Measurements from ENCODE around the gene PUM1.
"Not testable (repeated sequence)": the region's sequence is repeated elsewhere in the genome, so short reads cannot be mapped to it uniquely, and the experiment has no call there.

PUM1 gene

DNA sequence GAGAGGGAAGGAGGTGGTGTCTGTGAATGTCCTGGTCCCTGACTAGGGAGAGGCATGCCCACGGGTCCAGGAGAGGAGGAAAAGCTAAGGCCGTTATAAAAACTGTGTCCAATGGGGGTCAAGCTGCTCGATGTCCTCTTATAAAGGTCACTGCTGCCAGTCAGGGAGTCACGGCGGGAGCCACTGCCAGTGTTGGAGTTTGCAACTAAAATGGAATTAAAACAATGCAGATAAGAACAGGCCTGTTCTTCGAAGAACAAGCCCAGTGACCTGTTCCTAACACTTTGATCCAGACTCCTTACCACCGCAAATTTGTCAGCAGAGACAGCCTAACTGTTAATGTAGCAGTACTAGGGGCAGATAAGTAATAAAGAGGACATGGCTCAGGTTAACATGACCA, 100.8 kb downstream of the PUM1 start:
- DNase-seq (ENCODE audit: low read depth): no peak

DNA sequence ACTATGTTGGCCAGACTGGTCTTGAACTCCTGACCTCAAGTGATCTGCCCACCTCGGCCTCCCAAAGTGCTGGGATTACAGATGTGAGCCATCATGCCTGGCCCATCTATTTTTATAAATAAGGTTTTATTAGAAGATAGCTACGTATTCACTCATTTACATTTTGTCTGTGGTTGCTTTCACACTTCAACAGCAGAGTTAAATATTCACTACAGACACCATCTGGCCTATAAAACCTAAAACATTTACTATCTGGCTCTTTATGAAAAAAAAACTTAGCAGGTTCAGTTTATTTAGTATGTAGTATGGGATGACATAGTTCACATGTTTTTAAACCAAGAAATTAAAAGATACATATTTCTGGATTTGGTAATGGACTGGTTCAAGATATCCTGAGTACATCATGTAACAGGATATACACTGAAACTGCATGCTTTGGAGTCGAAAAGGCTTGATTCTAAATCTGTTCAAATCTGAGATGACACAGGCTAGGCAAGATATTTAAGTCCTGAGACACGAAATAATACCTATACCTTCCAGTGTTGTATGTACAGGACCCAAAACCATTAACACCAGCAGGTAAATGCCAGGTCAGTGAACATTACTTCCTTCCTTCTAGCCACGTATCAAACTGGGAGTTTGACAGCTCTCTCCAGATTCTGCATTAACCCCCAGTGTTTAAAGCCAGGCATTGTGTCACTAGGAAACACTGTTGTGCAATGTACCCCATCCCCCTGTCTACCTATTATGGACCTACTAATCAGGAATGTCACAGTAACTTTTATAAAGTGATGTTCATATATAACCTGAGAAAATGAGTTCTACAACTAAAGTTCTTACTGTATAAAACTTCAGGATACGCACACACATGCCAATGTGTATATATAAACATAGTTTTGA, 102.7 kb downstream of the PUM1 start:
- no peak for DNase-seq (ENCODE audit: low read depth)

DNA sequence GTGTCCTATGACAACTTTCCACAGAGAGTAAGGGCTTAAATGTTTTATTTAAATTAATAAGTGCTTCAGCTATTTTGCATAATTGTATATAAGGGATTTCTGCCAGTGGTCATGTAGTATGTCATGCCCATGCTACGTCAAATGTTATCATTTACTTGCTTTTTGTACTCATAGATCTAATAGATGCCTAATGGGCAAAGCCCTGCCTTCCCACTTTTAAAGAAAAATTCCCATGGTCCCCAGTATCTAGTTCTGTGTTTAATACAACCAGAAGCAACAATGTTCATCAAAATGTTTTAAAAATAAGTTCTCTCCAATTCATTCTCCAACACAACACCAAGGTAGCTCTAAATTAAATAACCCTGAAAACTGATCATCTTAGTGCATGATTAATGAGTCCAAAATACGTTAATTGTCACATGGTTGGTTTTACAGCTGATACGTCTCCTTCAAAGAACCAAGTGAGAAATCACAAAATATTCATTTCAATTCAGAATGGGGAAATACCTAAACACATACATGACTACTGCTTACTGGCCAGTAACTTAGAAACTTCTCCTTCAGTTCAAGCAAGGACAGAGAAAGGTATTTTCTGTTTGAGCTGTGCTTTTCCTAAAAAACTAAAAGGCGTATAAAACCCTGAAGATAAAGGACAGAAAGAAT, 107.8 kb downstream of the PUM1 start:
- no peak for DNase-seq (ENCODE audit: low read depth)

- DNase-seq (ENCODE audit: low read depth): no peak
Observed at GRCh38 chr1:30955448-30956015, 110.0 kb downstream of the PUM1 start.

DNA sequence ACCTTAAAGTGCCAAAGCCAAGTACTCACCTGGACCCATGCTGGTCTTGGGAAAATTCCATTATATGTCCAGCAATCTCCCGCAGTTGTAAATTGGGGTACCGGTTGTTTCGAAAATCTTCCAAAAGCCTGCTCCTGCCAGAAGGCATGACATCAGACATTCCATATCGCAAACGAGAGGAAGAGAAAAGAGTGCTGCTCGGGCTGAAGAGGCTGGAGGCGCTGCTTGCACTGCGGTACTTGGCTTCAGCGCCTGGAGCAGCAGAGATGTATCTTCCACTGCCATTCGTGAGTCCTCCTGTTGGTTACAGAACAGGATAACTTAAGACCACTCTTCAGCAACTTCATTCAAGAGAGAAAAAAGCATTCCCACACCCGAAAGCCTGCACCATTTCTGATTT, 111.8 kb downstream of the PUM1 start:
- DNase-seq (ENCODE audit: low read depth): no peak

DNA sequence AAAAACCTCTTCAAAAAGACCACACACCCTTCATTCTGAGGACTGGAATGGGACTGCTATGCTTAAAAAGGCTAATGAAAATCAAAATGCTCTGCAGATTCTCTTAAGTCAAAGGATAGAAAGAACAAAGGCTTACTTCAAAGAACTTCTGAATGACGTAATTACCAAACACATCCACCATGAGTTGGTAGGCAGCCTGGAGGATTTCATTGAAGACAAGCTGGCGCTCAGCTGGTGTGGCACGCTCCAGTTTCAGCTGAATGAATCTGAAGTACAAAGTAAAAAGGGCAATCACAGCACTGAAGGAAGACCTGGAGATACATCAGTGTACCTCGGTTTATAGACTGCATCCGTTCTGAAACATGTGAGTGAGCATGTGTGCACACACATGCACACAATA, 113.4 kb downstream of the PUM1 start:
- no peak for DNase-seq (ENCODE audit: low read depth)

GRCh38 chr1:30950700-30951099, 114.8 kb downstream of the PUM1 start:
- no peak for DNase-seq (ENCODE audit: low read depth)

DNA sequence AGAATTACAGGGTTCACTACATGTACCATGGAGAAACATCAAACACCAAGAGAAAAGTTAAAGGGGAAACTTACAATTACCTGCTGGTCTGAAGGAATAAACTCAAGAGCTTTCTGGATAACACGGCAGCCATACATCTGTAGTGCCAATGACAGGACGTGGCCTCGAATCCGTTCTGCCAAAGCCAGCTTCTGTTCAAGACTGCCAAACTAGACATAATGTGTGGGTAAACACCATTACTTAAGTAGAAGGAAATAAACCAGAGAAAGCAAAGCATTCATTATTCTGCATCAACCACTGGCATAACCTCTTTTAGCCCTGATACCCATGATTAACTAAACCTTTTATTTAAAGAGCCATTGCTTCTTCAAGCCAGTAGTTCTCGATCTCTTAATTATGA, 115.5 kb downstream of the PUM1 start:
- no peak for DNase-seq (ENCODE audit: low read depth)

- not testable (repeated sequence) for DNase-seq (ENCODE audit: low read depth)
Observed at GRCh38 chr1:30949487-30949838, 116.1 kb downstream of the PUM1 start.

GRCh38 chr1:30948813-30949486, 116.6 kb downstream of the PUM1 start:
- DNase-seq (ENCODE audit: low read depth): not testable (repeated sequence)

- DNase-seq (ENCODE audit: low read depth): no peak
Observed at GRCh38 chr1:30948278-30948677, 117.2 kb downstream of the PUM1 start.

DNA sequence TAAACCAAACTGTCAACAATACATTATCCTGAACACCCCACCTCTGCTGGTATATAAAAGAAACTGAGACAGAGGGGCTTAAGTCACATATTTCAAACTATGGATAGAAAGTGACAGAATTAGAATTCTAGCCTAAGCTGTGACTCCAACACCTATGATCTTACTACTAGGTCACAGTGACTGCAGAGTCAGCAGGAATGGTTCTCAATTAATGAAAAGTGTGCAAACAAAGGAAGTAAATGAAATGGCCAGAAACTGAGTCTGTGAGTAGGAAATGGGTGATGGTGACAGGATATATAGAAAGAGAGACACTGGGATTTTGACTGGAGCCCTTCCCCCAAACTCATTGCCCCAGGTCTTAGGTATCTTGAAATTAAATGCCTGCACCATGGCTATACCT, 118.3 kb downstream of the PUM1 start:
- no peak for DNase-seq (ENCODE audit: low read depth)

DNA sequence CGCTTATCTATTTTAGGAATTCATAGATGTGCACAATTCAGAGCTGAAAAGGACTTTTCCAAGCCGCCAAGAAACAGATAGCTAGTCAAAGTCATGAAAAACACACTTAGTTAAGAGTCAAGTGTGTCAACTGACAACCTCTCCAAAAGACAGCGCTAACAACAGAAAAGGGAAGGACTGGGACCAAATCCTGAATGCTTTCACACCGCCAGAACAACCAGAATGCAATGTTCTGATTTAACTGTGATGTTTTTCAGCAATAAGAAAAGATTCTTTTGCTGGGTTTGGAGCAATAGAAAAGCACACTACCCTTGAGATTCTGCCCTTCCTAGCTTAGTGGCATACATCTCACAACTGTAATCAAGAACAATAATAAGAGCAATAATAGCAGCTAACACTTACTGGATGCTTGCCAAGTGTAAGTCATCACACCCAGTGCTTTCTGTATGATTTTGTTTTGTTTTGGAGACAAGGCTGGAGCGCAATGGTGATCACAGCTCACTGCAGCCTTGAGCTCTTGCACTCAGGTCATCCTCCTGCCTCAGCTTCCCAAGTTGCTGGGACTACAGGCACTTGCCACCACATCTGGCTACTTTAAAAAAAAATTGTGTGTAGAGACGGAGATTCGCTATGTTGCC, 123.1 kb downstream of the PUM1 start:
- no peak for DNase-seq (ENCODE audit: low read depth)

DNA sequence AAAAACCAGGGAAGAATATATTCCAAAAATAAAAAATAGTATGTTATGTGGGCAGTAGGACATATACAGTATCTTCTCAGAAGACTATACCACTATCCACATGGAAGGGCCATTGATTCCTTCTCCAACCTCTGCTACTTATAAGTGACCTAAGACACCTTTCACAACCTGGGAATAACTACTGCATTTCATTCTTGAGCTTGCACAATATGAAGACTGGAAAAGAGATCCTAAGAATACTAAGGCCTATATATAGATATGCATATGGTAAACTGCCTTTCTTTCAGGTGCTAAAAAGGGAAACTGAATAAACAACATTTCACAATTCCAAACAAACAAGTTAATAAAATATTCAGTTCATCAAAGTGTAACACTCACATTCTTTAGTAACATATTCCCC, 125.0 kb downstream of the PUM1 start:
- DNase-seq (ENCODE audit: low read depth): no peak

GRCh38 chr1:30936541-30937171, 128.9 kb downstream of the PUM1 start:
- no peak for DNase-seq (ENCODE audit: low read depth)

DNA sequence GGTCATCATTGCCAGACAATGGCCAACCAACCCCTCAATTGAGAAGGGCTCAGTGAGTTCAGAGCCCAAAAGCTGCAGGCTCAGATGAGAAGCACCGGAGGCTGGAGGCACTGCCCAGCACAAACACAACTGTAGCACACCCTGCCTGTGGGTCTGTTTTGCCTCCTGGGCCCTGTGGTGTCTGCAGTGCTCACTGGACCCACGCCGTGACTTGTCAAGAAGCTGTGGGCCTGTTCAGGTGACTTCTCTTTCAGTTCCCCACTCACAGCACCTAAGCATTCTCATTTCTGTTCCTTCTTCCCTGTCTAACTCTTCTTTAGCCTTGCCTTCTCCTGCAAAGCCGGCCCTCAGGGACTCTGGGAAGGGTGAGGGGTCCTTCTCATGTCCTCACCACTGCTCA, 129.8 kb downstream of the PUM1 start:
- not testable (repeated sequence) for DNase-seq (ENCODE audit: low read depth)

DNA sequence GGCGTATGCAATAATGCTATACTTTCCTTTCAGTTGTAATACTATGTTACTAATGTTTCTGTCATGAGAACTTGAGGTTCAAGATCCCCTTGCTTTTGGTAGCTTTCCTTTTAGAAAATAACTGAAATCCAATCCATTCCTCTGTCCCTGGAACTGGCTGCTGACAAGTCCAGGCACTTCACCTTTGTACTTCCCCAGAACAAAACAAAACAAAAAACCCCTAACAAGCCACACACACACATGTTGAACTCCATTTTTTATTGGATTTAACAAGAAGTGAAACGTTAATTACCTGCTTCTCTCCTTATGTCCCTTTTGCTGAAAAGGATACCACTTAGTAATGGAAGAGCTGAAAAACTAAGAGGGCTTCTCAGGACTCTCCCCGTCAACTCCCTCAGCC, 130.9 kb downstream of the PUM1 start:
- no peak for DNase-seq (ENCODE audit: low read depth)

- no peak for DNase-seq (ENCODE audit: low read depth)
Observed at GRCh38 chr1:30933874-30934252, 131.7 kb downstream of the PUM1 start.

GRCh38 chr1:30930631-30931173, 134.8 kb downstream of the PUM1 start:
- no peak for DNase-seq (ENCODE audit: low read depth)

DNA sequence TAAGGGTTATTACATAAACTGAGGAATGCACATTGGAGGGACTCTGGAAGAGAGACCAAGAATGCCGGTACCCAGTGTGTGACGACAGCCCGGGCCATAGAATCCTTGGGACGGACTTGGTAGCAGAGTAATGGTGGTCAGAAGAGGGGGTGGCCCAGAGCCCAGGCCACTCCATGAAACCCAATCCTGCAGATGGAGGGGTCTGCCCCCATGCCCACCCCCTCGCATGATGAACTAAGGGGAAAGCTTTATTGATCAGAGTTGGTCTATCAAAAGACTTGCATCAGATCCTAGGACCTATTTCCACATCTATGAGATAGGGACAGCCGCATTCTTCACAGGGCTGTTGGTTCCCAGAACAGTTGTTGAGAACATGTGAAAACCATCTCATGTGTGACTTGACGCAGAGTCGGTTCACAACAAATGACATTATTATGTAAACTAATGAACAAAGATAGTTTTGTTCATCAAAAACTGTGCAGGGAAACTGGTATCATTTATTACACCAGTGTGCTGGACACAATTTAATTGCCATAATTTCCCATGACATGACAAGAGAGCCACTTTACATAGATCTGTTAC, 135.5 kb downstream of the PUM1 start:
- no peak for DNase-seq (ENCODE audit: low read depth)
